HG03039 (cell line): ENCODE results near the gene FTCDNL1.

Experiments used
- ATAC-seq: cut with Tn5 transposase; IDR thresholded peaks from one replicate; pipeline ENCODE4 v1.9.1; 2021; ENCODE audit warnings: mild to moderate bottlenecking, moderate library complexity; ENCODE audit not compliant: unreplicated experiment

Gene FTCDNL1

DNA sequence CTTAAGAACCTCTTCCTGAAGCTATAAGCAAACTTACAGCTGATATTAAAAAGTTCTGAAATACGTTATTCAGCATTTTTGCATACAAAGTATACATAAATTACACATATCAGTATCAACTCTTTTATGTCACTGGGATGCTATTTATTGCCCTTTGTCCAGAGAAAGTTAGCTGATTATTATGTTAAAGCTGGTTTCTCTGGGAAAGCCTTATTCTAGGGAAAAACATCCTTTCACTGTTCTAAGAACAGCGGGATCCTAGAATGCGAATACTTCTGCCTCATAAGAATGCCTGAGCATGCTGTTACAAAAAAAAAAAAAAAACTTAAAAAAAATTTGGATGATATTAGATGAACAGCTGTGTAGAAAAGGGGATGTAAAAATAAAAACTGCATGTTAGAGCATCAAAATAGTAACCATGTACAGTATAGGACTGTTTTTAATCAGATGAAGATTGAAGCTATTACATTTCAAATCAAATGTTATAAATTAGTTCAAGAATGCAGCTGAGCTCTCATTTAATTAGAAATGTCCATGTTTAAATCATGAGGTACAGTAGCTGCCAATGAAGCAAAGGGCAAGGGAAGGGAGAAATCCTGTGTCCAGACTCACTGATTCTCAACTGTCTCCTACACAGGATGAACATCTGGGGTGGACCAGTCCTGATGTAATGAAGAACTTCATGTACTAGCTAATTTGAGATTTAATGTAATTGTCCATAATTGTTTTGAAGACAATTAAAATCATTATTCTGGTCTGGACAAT, 8.2 kb downstream of the FTCDNL1 start:
- no peak for ATAC-seq

DNA sequence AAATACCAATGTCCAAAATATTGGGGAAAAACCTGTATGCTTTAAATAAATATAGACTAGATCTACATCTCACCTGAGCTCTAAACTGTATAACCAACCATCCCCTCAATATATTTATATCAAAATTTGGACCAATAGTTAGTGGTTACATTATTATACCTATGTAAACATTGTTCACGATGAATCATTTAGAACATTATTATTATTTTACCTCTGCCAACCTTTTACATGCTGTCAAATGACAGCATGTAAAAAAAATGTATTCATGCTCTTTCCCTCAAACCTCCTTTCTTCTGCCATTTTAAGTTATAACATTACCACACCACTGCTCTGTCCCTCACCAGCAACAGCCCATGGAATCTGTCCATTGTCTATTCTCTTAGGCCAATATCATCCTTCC, 9.6 kb downstream of the FTCDNL1 start:
- ATAC-seq, result no peak

DNA sequence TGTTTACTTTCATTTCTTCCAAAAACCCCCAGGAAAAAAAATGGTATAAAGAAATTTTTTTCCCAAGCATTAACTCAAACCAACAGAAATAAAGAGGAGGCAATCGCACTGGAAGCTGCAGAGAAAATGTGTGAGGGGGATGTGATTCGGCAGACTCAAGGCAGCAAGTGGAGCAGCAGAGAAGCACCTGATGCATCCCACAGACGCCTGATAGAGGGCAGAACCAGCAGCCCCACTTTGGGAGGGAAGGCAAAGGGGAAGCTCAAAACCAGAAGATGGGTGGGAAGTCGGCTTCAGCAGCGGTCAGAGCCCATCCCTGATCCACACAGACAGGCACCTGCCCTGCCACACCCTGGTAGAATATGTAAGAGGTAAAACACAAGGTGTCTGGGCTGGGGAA, 12.6 kb downstream of the FTCDNL1 start:
- ATAC-seq, result no peak

DNA sequence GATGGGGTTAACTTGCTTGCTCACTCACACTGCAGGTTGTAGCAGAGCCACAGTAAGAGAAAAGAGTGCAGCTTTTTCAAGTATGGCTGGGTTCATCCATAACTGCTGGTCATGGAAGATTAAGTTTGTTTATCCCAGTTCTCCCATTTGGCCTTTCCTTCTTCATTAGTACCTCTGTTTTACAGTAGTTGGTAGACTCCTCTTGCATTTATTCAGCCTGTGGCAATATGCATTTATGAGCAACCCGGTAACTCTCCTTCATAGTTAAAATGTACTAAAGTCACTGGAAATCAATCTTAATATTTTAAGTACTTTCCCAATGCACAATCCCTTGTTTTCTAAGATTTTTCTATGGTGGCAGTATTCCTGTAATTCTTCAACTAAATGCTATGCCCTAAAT, 14.0 kb downstream of the FTCDNL1 start:
- no peak for ATAC-seq

DNA sequence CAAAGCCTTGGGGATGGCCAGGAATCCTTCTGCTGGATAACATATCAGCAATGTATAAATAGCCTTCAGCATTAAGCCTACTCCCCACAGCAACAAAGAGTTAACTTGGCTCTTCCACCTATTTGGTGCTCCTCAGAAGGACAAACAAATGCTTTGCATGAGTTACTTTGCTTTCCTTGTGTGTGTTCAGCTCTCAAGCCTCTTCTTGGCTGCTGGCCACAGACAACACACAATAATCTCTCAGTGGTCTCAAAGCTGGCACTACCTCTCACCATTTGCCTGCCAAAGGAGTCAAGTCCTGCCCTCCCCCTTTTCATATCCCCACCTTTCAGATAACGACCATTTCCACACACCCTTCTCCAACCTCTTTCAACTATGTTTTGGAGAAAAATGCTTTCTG, 17.5 kb downstream of the FTCDNL1 start:
- ATAC-seq, result no peak

DNA sequence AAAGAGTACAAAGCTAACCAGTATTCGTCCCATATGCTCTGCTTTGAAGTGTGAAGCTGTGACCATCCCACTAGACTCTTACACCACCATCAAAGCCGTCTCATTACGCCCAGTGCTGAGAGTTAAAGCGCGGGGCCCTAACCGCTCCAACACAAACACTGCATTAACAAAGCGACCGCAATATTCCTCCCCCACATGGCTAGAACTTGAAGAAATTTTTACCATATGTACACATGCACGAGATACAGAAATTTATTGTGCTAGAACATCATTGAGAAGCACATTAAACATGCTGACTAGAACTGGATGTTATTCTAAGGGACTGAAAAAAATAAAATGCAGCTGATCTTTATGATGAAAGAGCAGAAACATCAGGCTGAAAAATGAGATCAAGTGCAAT, 20.5 kb downstream of the FTCDNL1 start:
- ATAC-seq, result no peak

DNA sequence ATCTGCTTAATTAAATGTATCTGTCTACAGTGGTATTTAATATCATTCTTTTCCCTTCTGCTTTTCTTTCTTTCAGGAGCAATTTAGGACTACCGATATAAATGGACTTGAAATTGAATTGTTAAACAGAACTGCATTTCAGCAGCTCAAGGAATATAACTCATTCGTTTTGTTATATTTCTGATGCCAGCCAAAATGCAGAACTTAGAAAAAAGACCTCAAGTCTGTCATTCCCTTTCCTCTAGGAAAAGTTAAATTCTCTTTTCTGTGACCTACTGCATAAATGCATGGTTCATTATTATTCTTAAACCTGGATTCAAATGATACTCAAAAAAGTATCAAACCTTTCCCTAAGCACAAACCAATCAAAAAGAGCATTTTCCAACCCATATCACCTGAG, 21.4 kb downstream of the FTCDNL1 start:
- no peak for ATAC-seq

DNA sequence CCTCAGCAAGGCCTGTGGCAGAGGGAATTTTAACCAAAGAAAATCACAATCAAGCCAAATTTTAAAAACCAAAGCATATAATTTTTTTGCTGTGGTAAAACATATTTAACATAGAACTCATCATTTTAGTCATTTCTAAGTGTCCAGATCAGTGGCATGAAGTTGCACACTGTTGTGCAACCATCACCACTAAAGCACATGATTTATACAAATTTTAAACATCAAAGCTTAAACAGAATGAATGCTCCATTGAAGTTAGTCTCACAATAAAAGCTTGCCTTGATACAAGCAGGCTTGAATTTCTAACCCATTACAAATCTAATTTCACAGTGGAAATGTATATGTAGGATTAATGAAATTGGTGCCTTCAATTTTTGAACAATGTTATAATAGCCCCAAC, 31.2 kb downstream of the FTCDNL1 start:
- ATAC-seq, result no peak

DNA sequence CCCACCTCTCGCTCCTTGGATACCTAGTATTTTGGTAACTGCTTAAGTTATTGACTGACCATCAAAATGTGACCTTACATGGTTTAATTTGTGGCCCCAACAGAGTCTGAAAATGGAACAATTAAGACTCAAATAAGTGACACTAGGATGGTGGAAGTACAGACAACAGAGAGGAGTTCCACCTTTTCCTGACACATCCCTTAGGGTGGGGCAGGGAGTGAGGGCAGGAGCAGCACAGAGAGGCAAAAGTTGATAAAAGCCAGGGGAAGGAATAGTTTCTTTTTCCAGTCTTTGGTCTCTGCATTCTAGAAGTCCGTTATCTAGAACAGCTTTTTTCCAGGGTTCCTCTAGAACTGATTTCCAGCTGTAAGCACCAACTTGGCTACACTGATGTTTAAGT, 32.2 kb downstream of the FTCDNL1 start:
- no peak for ATAC-seq

DNA sequence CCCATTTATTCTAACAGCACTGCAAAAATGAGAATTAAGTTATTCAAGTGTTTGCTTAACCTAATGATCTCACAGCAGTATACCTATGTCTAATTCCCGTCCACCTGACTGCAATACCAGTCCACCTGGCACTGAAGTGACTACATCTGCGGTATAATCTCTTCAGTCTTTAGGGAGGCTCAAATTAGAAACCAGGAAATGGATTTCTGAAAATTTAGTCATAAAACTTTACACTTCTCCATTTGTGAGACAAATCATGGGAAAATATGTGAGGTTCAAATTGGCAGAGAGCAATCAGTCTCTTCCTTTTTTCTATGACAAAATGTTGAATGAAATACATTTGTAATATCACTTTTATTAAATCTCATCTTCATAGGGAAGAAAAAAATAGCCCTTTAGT, 33.0 kb downstream of the FTCDNL1 start:
- ATAC-seq, result no peak

DNA sequence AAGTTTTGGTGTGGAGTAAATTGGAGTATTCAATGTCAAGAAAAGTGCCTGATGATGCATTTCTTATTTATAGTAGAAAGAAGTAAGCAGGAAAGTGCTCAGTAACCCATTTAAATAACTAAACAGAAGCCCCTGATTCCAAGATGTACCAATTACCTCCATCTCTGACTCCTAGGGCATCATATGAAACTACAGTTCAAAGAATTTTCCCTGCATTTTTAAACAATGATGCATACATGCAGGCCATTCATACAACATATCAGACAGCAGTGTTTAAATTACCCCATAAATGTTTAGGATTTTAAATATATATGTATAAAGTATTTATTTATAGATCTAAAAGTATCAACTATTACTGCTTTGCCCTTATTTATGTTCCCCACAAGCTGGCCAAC, 36.2 kb downstream of the FTCDNL1 start:
- ATAC-seq, result no peak

DNA sequence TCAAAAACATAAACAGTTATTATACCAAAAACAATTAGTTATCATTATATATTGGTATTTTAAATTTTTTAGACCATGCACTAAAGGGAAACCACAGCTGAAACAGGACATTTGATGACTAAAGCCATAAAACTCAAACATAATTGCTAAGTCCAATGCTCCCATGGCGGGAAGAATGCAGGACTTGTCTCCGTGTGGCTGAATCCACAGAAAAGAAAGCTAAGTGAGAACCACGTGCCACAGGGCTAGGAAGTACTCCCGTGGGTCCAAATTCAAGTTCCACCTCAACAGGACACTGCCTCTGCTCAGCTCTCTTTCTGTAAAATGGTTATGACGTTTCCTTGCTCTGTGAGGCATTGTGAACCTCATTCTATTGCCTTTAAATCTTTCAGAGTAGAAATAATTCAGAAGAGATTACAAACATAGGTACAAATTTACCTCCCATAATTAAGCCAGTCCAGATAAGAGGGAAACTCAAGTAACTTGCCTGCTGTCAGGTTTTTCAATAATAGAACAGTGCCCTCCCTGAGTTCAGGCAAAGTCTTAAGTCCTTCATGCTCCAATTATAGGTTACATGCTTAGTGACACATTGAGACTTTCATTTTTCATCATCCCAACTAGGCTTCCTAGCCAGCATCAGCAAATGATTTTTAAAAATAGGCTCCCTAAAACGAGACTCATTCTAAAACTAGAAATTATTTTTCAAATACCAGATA, 36.7 kb downstream of the FTCDNL1 start:
- no peak for ATAC-seq

DNA sequence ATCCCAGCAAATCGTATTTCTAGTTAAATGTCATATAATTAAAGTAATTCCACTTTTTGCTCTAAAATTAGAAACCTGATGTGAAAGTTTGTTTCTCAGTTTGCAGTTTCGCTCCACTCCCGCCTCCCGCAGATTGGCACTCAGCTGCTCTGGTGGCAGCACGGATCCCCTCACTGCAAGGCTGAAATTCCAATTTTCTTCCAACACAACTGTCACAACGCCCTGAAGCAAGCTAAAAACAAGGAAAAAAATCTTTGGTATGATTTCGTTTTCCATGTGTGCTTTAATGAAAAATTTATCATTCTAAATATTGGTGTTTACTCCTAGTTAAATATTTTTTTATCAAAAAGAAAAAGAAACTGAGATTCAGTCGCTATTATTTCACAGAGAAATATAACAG, 38.5 kb downstream of the FTCDNL1 start:
- ATAC-seq, result no peak

DNA sequence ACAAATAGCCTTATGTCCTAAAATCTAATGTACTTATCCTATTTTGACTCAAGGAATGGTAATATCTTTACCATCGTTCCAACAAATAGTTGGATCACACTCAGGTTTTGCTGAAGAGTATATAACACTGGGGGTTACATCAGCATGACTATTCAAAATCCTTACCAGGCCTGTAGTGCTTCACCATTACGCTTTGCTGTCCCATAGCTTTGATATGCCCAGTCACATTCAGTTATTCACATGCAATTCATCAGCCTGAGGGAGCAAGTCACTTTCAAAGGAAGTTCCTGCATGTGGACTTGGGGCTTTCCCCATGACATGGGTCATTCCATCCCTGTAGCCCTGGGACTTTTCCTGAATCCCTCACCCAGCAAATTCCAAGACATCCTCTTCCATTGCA, 39.6 kb downstream of the FTCDNL1 start:
- ATAC-seq, result no peak

DNA sequence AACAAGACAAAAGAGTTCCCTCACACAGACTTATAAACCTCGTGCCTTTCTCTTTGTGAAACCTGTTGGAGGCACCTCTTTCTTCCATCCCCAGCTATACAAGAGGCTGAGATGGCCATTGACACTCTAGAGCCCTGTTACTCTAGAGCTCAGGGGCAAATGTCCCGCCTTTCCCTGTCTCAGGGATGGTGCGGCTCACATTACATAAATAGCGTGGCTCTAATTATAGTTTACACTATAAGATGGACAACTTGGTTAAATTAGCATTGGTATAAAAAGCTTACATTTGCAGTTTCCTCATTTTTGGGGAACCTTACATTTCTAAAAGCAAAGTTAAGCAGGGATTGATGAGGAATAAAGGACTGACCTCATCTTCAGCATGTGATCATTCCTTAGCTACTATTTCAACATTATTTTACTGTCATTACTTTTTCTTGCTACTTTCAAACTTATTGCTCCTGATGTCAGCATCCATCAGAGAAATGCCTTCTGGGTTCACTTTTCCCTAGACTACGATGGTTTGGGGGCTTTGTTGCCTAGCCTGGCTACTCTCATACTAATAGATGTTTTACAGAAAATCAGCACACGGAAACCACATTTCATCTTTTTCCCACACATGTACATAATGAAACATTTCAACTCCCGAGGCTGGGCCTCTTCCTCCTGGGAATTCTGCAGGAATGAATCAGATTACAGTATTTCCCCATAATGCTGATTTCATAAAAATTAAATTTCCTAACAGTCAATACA, 40.4 kb downstream of the FTCDNL1 start:
- ATAC-seq, result no peak

DNA sequence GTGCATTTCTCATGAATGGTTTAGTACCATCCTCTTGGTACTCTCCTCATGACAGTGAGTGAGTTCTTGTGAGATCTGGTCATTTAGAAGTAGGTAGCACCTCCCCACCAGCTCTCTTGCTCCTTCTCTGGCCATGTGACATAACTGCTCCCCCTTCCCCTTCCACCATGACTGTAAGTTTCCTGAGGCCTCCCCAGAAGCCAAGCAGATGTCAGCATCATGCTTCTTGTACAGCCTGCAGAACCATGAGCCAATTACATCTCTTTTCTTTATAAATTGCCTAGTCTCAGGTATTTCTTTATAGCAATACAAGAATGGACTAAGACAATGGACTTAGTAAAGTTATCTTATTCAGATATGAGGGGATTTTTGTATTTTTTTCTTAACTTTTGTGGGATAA, 43.0 kb downstream of the FTCDNL1 start:
- no peak for ATAC-seq

DNA sequence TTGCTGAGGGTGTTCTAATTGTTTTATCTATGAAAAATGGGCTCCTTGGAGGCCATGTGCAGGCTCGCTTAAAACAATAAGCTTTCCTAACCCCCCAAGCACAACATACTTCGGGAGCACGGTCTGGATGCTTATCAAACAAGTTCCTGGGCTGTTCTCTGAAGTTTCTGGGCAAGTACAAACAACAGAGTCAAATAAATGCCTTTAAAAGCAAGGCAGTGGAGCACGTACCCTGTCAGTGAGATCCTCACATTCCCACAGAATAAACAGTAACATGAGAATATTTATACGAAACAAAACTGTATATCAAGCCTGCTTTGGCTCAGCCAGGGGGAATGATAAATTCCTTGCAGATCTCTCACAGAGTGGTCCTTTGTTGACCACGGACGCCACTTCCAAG, 44.8 kb downstream of the FTCDNL1 start:
- ATAC-seq, result no peak

DNA sequence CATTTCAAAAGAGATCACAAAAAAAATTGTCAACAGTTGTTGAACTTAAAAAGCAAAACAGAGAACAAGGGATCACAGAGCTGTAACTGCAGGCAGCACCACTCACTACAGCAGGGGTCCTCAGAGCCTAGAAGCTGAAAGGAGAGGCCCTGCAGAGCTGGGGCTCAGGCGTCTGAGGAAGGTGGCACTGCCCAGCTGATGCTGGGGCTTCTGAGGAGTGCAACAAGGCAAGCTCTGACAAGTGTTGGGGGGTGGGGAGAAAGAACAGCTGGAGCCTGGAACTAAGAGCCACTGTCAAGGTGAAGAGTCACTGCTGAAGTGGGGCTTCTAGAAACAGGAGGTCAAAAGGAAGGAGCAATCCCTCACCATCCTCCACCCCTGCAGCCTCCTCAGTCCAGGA, 46.2 kb downstream of the FTCDNL1 start:
- no peak for ATAC-seq

DNA sequence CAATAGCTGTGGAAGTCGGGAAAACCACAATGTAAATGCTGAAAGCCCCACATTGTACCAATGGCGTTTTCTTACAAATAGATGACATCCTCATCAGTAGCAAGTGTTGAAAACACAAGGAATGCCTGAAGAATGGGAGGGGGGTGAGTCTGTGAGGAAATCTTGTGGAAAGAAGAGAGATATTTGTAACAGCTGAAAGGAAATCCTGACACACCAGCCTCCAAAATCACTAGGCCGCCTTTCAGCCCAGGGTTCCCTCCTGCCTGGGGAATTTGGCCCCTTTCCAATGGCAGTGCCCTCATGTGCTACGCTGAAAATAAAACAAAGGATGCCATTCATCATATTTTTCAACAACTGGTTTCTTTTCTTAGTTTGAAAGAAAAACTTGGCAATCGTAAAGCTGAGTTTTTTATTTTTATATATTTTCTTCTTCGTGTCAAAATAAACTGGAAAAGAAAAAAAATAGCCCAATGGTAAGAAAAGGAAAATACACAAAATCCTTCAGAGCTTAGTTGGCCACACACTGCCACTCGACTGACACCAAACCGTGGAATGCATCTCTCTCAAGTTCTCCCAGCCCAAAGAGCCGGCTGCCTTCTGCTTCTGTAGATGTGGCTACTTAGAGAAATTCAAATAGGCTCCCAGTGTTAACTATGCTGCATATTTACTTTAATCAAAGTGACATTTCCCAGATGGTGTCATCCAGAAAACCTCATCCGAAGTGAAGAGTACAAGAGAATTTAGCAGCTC, 52.0 kb downstream of the FTCDNL1 start:
- ATAC-seq, result no peak

DNA sequence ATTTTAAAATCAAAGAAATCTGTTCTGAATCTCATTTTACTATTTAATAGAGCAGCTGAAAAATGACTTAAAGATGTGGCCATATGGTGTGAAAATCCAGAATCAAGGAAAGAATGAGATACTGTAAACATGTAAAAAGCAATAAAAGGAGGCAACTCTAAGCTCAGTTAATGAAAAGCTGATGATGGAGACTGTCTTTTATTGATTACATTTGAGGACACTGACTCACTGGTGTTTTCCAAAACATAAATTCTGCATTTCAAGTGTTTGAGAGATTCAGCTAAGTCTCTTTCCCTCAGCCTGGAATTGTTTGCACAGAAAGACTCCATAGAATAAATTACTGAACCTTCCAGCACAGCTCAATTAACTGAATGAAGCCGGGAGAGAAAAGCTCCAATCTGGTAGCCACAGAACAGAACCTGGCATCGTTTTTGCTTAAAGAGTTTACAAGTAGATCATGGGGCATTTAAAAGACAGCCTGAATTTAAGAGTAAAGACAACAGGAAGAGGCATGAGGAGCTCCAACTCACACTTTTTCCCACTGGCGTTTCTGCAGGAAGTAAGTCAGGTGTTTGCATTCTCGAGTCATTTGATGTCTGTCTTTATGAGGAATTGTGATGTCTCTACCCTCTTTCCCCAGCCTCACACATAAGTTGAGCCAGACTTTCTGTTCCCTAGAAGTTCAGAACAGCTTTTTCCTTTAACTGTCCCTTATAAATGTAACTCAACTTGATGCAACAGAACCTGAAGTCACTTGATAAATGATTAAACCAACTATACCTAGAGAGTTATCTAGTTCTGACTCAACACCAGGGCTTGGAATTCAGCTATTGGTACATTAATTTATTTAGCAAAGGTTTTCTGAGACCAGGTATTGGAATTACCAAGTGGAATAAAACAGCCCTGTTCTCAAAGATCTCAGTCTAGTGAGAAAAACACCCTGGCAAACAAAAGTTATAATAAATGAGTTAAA, 53.3 kb downstream of the FTCDNL1 start:
- no peak for ATAC-seq
